NCI-H128 (cell line): Measurements from ENCODE around the gene MAP2K7.
"Not testable (repeated sequence)": the region's sequence is repeated elsewhere in the genome, so short reads cannot be mapped to it uniquely, and the experiment has no call there.

Experiments used
- DNase-seq: peaks from one replicate; lab custom pipeline; 2025; ENCODE audit not compliant: unreplicated experiment; lab: John Stamatoyannopoulos, UW

The MAP2K7 gene

DNA sequence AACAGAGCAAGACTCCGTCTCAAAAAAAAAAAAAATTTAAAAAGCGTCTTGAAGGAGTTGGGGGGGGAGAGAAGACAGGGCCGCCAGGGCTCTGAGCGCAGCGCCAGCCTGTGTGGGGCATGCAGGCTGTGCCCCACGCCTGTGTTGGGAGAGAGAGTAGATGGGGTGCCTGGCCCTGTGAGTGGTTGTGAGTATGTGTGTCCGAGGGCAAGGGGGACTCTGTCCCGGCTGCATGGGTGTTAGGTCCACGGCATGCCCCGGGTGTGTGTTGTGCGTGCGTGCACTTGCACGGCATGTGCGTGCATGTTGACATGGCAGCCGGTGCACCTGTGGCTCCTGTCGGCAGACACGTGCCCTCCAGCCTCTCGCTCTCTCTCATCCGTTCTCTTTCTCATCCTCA, 3.4 kb downstream of the MAP2K7 start:
- DNase-seq, result no peak

- no peak for DNase-seq
Observed at GRCh38 chr19:7907544-7907943, 3.9 kb downstream of the MAP2K7 start.

- DNase-seq, result no peak
Observed at GRCh38 chr19:7908078-7908699, 4.5 kb downstream of the MAP2K7 start.

GRCh38 chr19:7908742-7909461, 5.2 kb downstream of the MAP2K7 start:
- DNase-seq, result no peak

- DNase-seq, result no peak
Observed at GRCh38 chr19:7909471-7910067, 5.9 kb downstream of the MAP2K7 start.

GRCh38 chr19:7910321-7911161, 6.9 kb downstream of the MAP2K7 start:
- DNase-seq, result no peak

DNA sequence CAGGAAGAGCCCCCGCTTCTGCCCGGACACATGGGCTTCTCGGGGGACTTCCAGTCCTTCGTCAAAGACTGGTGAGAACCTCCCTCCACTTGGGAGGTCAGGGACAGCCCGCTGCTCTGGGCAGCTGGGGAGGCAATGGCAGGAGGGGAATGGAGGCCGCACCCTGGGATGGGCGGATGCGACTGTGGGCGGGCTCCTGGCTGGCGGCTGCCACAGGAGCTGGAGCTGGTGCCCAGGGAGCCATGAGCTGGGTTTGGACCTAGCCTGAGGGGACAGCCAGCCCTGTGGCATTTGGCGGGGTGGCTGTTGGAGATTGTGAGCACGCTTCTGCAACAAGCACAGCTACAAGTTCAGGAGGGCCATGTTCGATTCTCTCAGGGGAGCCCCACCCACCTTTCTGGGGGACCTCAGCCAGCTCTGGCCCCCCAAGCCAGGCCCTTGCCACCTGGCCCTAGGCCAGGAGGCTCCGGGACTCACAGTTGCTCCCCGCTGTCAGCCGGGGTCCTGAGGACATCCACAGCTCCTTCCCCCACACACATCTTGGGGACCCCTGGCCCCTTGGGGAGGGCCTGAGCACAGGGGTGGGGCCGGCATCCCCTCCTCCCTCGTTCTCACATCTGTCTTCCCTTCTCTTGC, 7.9 kb downstream of the MAP2K7 start:
- no peak for DNase-seq

DNA sequence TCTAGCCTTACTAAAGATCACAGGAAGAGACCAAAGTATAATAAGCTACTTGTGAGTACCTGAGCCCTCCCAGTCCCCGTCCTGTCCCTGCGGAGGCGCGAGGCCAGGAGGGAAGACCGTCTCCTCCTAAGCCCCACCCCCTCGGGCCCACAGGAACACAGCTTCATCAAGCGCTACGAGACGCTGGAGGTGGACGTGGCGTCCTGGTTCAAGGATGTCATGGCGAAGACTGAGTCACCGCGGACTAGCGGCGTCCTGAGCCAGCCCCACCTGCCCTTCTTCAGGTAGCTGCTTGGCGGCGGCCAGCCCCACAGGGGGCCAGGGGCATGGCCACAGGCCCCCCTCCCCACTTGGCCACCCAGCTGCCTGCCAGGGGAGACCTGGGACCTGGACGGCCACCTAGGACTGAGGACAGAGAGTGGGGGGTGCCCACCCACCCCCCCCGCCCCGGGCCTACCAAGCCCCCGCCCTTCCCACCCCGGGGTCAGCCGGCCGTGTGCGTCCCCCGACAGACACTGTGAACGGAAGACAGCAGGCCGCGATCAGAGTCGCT, 8.5 kb downstream of the MAP2K7 start:
- DNase-seq, result no peak

GRCh38 chr19:7912697-7913564, 9.3 kb downstream of the MAP2K7 start:
- no peak for DNase-seq

GRCh38 chr19:7913652-7914051, 10.0 kb downstream of the MAP2K7 start:
- DNase-seq, result no peak

DNA sequence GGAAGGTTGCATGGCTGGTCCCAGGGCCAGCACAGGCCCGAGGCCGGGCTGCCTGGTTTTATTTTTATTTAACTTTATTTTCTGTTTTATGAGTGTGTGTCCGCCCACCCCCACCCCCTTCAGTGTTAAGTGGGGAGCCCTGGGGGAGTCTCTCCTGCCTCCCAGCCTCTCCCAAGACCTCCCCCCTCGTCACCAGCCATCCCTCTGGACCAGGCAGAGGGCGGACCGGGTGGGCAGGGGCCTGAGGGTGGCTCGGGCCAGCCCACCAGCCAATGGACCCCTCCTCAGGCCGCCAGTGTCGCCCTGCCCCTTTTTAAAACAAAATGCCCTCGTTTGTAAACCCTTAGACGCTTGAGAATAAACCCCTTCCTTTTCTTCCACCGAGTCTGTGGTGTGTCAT, 10.4 kb downstream of the MAP2K7 start:
- DNase-seq, result no peak

DNA sequence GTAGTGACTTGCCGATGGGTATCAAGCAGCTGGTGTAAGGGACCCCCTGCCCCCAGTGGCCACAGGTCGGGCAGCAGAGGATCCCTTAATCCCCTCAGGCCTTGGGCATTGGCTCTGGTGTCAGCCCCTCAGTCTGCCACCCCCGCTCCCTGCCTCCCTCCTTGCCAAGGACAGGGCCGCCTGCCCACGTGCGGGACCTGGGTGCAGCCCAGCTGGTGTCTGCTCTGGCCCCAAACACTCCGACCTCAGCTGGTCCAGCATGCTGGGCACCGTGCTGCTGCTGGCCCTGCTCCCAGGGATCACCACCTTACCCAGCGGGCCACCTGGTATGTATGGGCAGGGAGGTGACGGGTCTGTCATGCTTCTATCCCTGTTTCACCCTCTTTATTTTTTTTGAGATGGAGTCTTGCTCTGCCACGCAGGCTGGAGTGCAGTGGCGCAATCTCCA, 10.9 kb downstream of the MAP2K7 start, which contains the start of gene TGFBR3L:
Gene TGFBR3L (plus strand): TSS at position 233 of the 448 bp plus-strand sequence.
- no peak for DNase-seq

DNA sequence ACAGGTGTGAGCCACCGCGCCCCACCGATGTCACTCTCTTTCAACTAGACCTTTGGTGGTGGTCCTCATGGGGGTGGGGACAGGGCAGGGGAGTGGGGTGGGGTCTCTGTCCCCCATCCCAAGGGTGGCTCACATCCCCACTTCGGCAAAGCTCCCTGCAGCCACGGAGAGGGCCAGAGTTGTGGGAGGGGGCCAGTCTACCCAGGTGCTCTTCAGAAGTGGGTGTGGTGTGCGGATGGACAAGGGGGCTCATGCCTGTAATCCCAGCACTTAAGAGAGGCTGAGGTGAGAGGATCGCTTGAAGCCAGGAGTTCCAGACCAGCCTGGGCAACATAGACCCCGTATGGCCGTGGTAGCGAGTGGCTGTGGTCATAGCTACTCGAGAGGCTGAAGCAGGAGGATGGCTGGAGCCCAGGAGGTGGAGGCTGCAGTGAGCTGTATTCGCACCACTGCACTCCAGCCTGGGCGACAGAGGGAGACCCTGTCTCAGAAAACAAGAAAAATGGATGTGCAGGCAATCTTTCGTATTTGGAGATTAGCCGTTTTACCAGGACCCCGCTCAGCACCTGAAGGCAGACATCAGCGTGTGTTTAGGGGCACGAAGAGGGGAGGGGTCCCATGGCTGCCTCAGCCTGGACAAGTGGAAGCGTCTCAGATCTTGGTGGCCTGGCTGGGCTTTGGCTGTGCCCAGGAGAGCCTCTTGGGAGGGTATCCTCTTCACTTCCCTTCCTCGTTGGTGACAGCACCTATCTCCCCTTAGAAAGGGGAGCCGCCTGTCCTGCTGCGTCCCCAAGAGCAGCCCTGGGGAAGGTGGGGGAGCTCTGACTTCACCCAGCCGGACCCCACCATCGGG, 11.8 kb downstream of the MAP2K7 start:
- no peak for DNase-seq

GRCh38 chr19:7916103-7916954, 12.7 kb downstream of the MAP2K7 start:
- DNase-seq, result no peak

- DNase-seq, result no peak
Observed at GRCh38 chr19:7916955-7917266, 13.2 kb downstream of the MAP2K7 start.

GRCh38 chr19:7917267-7918061, 13.8 kb downstream of the MAP2K7 start:
- no peak for DNase-seq

- not testable (repeated sequence) for DNase-seq
Observed at GRCh38 chr19:7918062-7918614, 14.5 kb downstream of the MAP2K7 start.
